Omental fat pad (tissue), 4 donors: Measurements from ENCODE around the gene SFTA2. TPM values are rescaled to one million over a fixed set of nuclear protein-coding genes. Genes with fewer than 3 reads are reported as not detected.

Experiments used
- ATAC-seq: fragments of 150-250 bp; one replicate; pipeline ENCODE4 v1.9.1; 2016; ENCODE audit warnings: mild to moderate bottlenecking, moderate library complexity; ENCODE audit not compliant: low FRiP score
- DNase-seq: peaks from one replicate; pipeline ENCODE4 v3.0.0-alpha.2; 2019; ENCODE audit warnings: low spot score
- total RNA-seq, 4 donors: library from RNA; depleted of rRNA; stranded (reverse); fragments of >200 nt; gene quantifications; one replicate each; pipeline ENCODE4 v1.1.0, GENCODE V29; 2016
- TF ChIP-seq, protein P1 (sequence below), 3 donors: fragments of 450-650 bp; IDR thresholded peaks; one replicate each; pipeline ENCODE4 v1.5.1; 2016 to 2017; ENCODE audit warnings: antibody characterized with exemption in 3 of 3, mild to moderate bottlenecking in 3 of 3, moderate library complexity in 2 of 3

Gene SFTA2
- total RNA-seq, 4 donors from 2014 or later, result not detected

DNA sequence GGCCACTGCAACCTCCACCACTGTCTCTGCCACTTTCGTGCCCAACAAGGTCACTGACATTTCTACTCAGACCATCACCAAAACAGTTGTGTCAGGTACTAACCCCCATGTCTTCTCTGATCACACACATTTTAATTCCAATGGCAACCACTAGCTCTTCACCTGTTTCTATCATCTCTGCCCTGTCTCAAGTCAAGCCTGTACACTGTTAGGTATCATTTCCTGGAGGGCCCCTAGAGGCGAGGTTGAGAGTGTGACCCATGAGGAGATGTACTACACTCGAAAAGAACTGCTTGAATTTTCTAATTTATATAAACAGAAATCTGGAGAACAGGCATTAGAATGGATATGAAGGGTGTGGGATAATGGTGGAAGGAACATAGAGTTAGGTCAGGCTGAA, 34.2 kb upstream of the SFTA2 start:
- DNase-seq (no peak), ATAC-seq (no peak)
- TF ChIP-seq, protein P1, sequence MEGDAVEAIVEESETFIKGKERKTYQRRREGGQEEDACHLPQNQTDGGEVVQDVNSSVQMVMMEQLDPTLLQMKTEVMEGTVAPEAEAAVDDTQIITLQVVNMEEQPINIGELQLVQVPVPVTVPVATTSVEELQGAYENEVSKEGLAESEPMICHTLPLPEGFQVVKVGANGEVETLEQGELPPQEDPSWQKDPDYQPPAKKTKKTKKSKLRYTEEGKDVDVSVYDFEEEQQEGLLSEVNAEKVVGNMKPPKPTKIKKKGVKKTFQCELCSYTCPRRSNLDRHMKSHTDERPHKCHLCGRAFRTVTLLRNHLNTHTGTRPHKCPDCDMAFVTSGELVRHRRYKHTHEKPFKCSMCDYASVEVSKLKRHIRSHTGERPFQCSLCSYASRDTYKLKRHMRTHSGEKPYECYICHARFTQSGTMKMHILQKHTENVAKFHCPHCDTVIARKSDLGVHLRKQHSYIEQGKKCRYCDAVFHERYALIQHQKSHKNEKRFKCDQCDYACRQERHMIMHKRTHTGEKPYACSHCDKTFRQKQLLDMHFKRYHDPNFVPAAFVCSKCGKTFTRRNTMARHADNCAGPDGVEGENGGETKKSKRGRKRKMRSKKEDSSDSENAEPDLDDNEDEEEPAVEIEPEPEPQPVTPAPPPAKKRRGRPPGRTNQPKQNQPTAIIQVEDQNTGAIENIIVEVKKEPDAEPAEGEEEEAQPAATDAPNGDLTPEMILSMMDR (IDR thresholded peaks at IDR 0.05), result no peak

DNA sequence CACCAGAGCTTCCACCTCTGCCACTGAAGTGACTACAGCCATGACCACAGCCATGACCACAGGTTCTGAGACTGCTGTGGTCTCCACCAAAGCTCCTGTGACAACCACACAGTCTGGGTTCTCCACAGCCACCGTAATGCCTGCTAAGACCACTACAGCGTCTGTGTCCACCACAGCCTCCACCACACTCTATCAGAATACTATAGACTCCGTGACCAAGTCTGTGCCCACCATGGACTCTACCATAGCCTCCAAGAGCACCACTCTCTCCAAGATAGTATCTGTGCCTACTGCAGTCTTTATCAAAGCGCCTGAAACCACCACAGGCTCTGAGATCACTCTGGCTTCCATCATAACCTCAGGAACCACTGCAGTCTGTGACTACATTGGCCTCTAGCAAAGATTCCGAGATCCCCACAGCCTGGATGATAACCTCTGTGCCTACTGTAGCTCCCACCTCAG, 33.2 kb upstream of the SFTA2 start:
- ATAC-seq (no peak), DNase-seq (no peak)
- TF ChIP-seq, protein P1 (IDR thresholded peaks at IDR 0.05), result no peak

DNA sequence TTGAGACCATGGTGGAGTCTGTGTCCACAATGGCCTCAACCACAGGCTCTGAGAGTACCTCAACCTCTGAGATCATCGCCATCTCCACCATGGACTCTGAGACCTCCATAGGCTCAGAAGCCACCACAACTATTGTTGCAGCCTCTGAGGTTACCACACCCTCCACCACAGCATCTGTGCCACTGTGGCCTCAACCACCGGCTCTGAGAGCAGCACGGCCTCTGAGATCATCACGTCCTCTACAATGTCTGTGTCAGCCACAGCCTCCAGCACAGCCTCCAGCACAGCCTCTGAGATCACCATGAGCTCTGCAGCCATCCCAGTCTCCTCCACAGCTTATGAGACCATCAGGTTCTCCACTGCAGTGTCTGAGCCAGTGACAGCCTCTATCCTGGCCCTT, 32.1 kb upstream of the SFTA2 start:
- DNase-seq, result no peak
- TF ChIP-seq, protein P1 (IDR thresholded peaks at IDR 0.05), result no peak
- no peak for ATAC-seq

DNA sequence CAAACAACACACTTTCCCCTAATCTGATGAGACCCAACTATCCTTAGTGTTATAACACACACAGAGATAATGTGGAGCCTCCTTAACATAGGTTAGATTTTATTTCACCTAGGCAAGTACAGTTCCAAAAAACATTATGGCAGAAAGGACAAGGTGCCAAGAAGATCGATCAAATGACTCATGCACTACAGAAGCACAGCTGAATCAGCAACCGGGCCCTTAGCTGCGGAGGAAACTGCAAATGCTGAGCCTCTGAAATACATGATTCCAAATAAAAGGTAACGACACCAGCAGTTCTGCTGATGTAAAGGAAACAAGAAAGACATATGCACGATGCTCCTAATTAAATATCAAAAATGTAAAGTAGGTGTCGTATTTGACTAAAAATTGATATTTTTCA, 31.7 kb upstream of the SFTA2 start:
- TF ChIP-seq, protein P1 (IDR thresholded peaks at IDR 0.05), result no peak
- ATAC-seq, result no peak
- DNase-seq, result no peak

DNA sequence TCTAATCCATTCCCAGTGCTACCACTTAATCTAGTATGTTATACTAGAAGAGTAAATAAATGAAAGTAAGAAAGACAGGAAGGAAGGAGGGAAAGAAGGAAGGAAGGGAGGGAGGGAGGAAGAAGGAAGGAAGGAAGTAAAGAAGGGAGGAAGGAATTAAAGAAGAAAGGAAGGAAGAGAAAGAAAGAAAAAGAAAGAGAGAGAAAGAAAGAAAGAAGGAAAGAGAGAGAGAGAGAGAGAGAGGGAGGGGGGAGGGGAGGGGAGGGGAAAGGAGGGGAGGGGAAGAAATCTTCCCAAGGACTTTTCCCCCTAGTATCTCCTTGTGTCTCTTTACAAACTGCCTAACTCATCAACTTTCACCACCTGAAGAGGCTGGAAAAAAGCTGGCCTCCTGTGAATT, 30.7 kb upstream of the SFTA2 start:
- DNase-seq, result no peak
- TF ChIP-seq, protein P1 (IDR thresholded peaks at IDR 0.05), result no peak
- no peak for ATAC-seq

DNA sequence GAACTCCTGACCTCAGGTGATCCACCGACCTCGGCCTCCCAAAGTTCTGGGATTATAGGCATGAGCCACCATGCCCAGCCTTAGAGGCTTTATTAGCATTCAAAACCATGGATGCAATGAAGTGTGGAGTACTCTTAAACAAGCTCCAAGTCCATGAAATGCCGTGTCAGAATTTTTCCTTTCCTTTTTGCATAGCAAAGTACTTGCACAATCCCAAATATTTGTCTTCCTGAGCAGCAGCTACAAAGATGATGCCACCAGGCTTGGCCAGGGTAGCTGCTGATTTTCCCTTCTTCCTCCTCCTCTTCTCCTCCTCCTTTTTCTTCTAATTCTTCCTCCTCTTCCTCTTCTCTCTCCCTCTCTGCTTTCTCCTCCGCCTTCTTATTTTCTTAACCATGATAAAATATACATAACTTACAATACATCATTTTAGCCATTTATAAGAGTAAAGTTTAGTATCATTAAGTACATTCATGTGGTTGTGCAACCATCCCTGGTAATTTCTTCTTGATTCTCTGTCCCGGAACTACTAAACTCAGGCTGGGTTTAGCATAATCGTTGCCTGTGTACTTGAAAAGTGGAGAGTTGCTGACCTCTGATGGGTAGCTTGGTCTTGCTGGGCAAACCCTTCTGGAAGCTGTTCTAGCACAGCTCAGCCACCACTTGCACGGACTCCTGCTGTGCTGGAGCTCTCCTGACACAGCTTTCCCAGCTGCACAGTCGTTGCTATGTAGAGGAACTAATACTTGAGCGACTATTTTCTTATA, 29.1 kb upstream of the SFTA2 start:
- TF ChIP-seq, protein P1 (IDR thresholded peaks at IDR 0.05), result no peak
- ATAC-seq, result peak; percentile 48
- DNase-seq, result no peak

DNA sequence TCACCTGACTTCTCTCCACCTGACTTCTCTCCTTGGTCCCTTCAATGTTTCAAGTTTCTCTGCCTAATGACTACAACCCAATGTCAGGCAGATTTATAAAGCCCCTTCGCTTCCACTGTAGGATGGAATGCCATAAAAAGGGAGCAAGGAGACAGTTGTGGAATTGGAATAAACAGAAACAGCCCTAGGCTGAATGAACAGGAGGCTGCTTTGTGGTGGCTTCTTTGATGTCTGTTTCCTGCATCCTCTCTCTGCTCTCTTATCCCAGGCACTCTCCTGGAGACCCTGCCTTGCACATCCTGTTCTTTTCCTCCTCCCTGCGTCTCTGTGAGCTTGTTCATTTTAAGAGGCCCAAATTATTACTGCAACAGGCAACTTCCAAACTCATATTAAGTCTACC, 25.7 kb upstream of the SFTA2 start:
- ATAC-seq (no peak), DNase-seq (no peak)
- TF ChIP-seq, protein P1 (IDR thresholded peaks at IDR 0.05), result no peak
